HepG2 (cell line): ENCODE measurements around the gene NOL4L. TPM values are rescaled to one million over a fixed set of nuclear protein-coding genes. Genes with fewer than 3 reads are reported as not detected.

Source experiments
- ATAC-seq: fragments of 200-7000 bp; cut with Tn5 transposase; 3 replicates; pipeline ENCODE4 v1.9.1; 2020; ENCODE audit warnings: mild to moderate bottlenecking, moderate library complexity
- BruUV-seq: library from RNA; stranded (reverse); fragments of 400-500 nt; replicated peaks from 2 replicates; lab custom pipeline; 2021; lab: Mats Ljungman, UMichigan
- CTCF ChIA-PET: fragments of 300-600 bp; formaldehyde crosslinking; extraction: SDS; loops from one replicate; lab custom pipeline; 2021; ENCODE audit warnings: low total read pairs, inconsistent platforms, low intra/inter-chr PET ratio; lab: Yijun Ruan, JAX
- POLR2A ChIA-PET: fragments of 350-600 bp; sonication (Branson Sonifier 250); formaldehyde crosslinking; loops from one replicate; lab custom pipeline; 2020; ENCODE audit warnings: antibody characterized with exemption, inconsistent platforms; lab: Yijun Ruan, JAX
- DNase-seq: peaks from one replicate; pipeline ENCODE4 v3.0.0-alpha.2; 2015; ENCODE audit warnings: low spot score
- FAIRE-seq: peaks from 3 replicates; lab custom pipeline; 2011; peaks lifted over from hg19 to GRCh38; lab: Jason Lieb, UNC
- H2AFZ ChIP-seq: one replicate; pipeline ENCODE4 v1.6.1; 2011; ENCODE audit warnings: low read length, inconsistent platforms
- H3K27ac ChIP-seq: fragments of 300-600 bp; 3 replicates; pipeline ENCODE4 v1.8.0; 2011; ENCODE audit warnings: mixed run types, mild to moderate bottlenecking, mixed read lengths, low read length, inconsistent platforms; ENCODE audit not compliant: insufficient read depth; ENCODE audit errors: extremely low read length
- H3K27me3 ChIP-seq, 2 experiments: fragments of 200-600 bp in 1 of 2; 2 replicates in 1 of 2; 3 replicates in 1 of 2; pipeline versions ENCODE4 v1.6.0 to v1.8.0; 2011; ENCODE audit warnings: low read length in 2 of 2, mild to moderate bottlenecking in 2 of 2, moderate library complexity in 2 of 2, inconsistent platforms in 1 of 2; ENCODE audit not compliant: insufficient read depth in 2 of 2, control insufficient read depth in 1 of 2
- H3K36me3 ChIP-seq, 2 experiments: fragments of 200-600 bp in 1 of 2; replicated peaks in 1 of 2; 2 replicates in 1 of 2; 3 replicates in 1 of 2; pipeline versions ENCODE4 v1.5.1 to v1.8.0; 2011; ENCODE audit warnings: low read length in 2 of 2, inconsistent platforms in 1 of 2; ENCODE audit not compliant: insufficient read depth in 2 of 2, control insufficient read depth in 1 of 2
- H3K4me1 ChIP-seq: 2 replicates; pipeline ENCODE4 v1.5.1; 2012; ENCODE audit warnings: low read length, inconsistent platforms; ENCODE audit not compliant: insufficient read depth
- H3K4me2 ChIP-seq: 2 replicates; pipeline ENCODE4 v1.6.0; 2011; ENCODE audit warnings: low read depth, low read length, inconsistent platforms
- H3K4me3 ChIP-seq, 3 experiments: fragments of 200-600 bp in 1 of 3; sonication (generic), shearing (Covaris generic) in 1 of 3; replicated peaks in 1 of 3; 2 replicates each; pipeline ENCODE4 v1.5.1; 2011 to 2016; ENCODE audit warnings: low read length in 3 of 3, inconsistent platforms in 2 of 3, low read depth in 2 of 3, mild to moderate bottlenecking in 2 of 3, control low read depth in 1 of 3, mixed read lengths in 1 of 3; ENCODE audit not compliant: insufficient read depth in 1 of 3
- H3K79me2 ChIP-seq: one replicate; pipeline ENCODE4 v1.6.1; 2011; ENCODE audit warnings: low read length, inconsistent platforms; ENCODE audit not compliant: insufficient read depth
- H3K9ac ChIP-seq: 2 replicates; pipeline ENCODE4 v1.6.0; 2011; ENCODE audit warnings: mild to moderate bottlenecking, low read depth, low read length, inconsistent platforms; ENCODE audit not compliant: insufficient read depth
- H3K9me3 ChIP-seq: 2 replicates; pipeline ENCODE4 v1.5.1; 2012; ENCODE audit warnings: mild to moderate bottlenecking, low read length
- H4K20me1 ChIP-seq: 2 replicates; pipeline ENCODE4 v1.6.0; 2011; ENCODE audit warnings: inconsistent platforms, mild to moderate bottlenecking, low read length, moderate library complexity; ENCODE audit not compliant: insufficient read depth
- CBX5 ChIP-seq: sonication (generic); formaldehyde crosslinking; IDR thresholded peaks from 2 replicates; pipeline ENCODE4 v1.4.0; 2020; ENCODE audit warnings: missing genetic modification reagents, borderline replicate concordance
- ESRRA ChIP-seq: sonication (generic); formaldehyde crosslinking; IDR thresholded peaks from 2 replicates; pipeline ENCODE4 v1.5.1; 2020; ENCODE audit warnings: mild to moderate bottlenecking, low read depth, missing genetic modification reagents
- HNRNPK ChIP-seq: fragments of 200-400 bp; formaldehyde crosslinking; IDR thresholded peaks from 2 replicates; pipeline ENCODE4 v1.6.1; 2018; ENCODE audit warnings: low read length, low read depth, moderate library complexity, mild to moderate bottlenecking; ENCODE audit not compliant: poor library complexity, severe bottlenecking
- POLR2AphosphoS2 ChIP-seq: IDR thresholded peaks from 2 replicates; pipeline ENCODE4 v1.6.1; 2011; ENCODE audit warnings: low read depth, low read length, improper control_type of control experiment
- ZNF3 ChIP-seq: IDR thresholded peaks from 2 replicates; pipeline ENCODE4 v1.7.0; 2017; ENCODE audit warnings: inconsistent platforms
- ZNF768 ChIP-seq: sonication (generic); formaldehyde crosslinking; IDR thresholded peaks from 2 replicates; pipeline ENCODE4 v1.4.0; 2020; ENCODE audit warnings: missing genetic modification reagents
- WGBS: methylation state at CpG from one replicate; pipeline ENCODE4 v1.1.6; 2017; ENCODE audit warnings: low lambda C conversion rate; 5-methylcytosine and 5-hydroxymethylcytosine counted together
- in situ Hi-C: cut with HindIII; loops from 2 replicates; pipeline ENCODE4 v1.10.0; 2017; ENCODE audit warnings: low pct_unique_long_range_greater_than_20kb; ENCODE audit not compliant: extremely low pct_ligation_motif_present
- intact Hi-C: fragments of 100-400 bp; cut with micrococcal nuclease; formaldehyde crosslinking; loops from one replicate; pipeline ENCODE4 v1.10.0; 2022; ENCODE audit not compliant: unreplicated experiment
- polyA plus RNA-seq, 8 experiments: library from polyadenylated mRNA; depleted of rRNA in 3 of 8; stranded (reverse) in 7 of 8; unstranded in 1 of 8; fragments of >200 nt; fragmentation: Illumina TruSeq in 4 of 8; extraction: Trizol in 4 of 8; gene quantifications; 2 replicates each; pipeline versions ENCODE4 v1.2.1 to v1.2.3, GENCODE V29; 2011 to 2016; ENCODE audit warnings: low read depth in 4 of 8, missing spikeins in 1 of 8, mixed read lengths in 1 of 8; ENCODE audit not compliant: insufficient read depth in 1 of 8
- total RNA-seq, 5 experiments: library from RNA; depleted of rRNA; stranded (reverse); fragments of >200 nt; fragmentation: Illumina TruSeq; extraction: Trizol; gene quantifications; 2 replicates each; pipeline ENCODE4 v1.2.3, GENCODE V29; 2016; ENCODE audit warnings: low read depth in 1 of 5

Gene NOL4L
- total and polyA plus RNA-seq, 2 of the 13 experiments (the other 11 are each of a cell fraction or from before 2014, with no cell fraction given) = 16.6 to 35.4 TPM

DNA sequence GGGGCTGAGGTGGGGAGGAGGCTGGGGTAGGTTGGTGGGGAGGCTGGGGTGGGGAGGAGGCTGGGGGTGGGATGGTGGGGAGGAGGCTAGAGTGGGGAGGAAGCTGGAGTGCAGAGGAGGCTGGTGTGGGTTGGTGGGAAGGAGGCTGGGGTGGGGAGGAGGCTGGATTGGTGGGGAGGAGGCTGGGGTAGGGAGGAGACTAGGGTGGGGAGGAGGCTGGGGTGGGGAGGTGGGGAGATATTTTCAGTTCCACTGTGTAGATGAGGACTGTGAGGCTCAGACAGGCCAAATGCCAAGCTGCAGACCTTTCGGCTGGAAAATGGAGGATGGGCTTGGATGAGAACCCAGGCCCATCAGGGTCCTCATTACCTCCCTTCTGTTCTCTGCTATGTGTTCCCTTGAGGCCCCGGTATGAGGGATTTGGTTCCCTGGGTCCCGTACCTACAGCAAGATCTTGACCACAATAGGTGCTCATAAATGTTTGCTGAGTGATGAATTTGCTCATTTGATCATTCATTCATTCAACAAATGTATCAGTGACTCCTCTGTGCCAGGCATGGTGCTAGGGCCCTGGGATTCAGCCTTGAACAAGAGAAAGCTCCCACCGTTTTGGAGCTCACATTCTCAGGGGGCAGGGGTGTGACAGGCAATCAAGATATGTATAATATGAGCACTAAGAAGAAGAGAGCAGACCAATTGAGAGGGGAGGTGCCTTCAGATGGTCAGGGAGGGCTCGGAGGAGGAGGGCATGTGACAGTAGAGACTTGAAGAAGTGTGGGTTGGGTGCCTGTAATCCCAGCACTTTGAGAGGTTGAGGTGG, 36.1 kb upstream of the NOL4L start:
- WGBS = 42% methylated on average over 5 of the region's 5 CpGs

GRCh38 chr20:32619586-32619985, 34.5 kb upstream of the NOL4L start:
- Histone ChIP-seq H3K79me2 (no peaks in the 10 kb centered on the region), H3K9ac (no peak overlapping the region), H3K27me3 (peaks cover 2 to 52% of the 10 kb centered on the region in 2 experiments; a peak in 4 of 5 replicates), H2AFZ (no peak overlapping the region), H3K36me3 (no peaks in the 10 kb centered on the region), H3K9me3 (no peaks in the 10 kb centered on the region), H3K4me1 (peaks cover 23% of the 10 kb centered on the region), H3K27ac (no peak overlapping the region), H4K20me1 (no peaks in the 10 kb centered on the region)
- DNase-seq (no peak), ATAC-seq (no peak), FAIRE-seq (no peak)
- intact Hi-C loops = no loop called here
- in situ Hi-C loops = no loop called here
- no TSS peak for BruUV-seq
- WGBS = 37% methylated on average over 8 of the region's 8 CpGs
- CTCF ChIA-PET = no interaction called here
- TF ChIP-seq ZNF768 (CRISPR knock-in tag) (peak; percentile 72; the same call in 1 of the 2 replicates), POLR2AphosphoS2 (no peak)
- TF ChIP-seq, all 625 proteins: peak for 1
- POLR2A ChIA-PET = no interaction called here
- no peak overlapping the region for H3K4me3 ChIP-seq
- H3K4me2 ChIP-seq = no peak overlapping the region

More for the DNA sequence above, 36.1 kb upstream of the NOL4L start:
- Histone ChIP-seq H3K9me3 (no peaks in the 10 kb centered on the region), H4K20me1 (no peaks in the 10 kb centered on the region), H3K4me2 (no peak overlapping the region), H3K79me2 (no peaks in the 10 kb centered on the region), H3K27ac (no peak overlapping the region), H3K4me3 (no peak overlapping the region), H3K36me3 (no peaks in the 10 kb centered on the region), H3K9ac (no peak overlapping the region), H3K27me3 (peaks cover 2 to 51% of the 10 kb centered on the region in 2 experiments; a peak in 4 of 5 replicates), H2AFZ (no peak overlapping the region), H3K4me1 (peaks cover 26% of the 10 kb centered on the region)
- ChIA-PET POLR2A (no interaction called here), CTCF (no interaction called here)
- FAIRE-seq = no peak
- BruUV-seq = no TSS peak
- in situ Hi-C loops (no loop called here), intact Hi-C loops (no loop called here)
- DNase-seq = no peak
- ATAC-seq = no peak
- TF ChIP-seq HNRNPK = peak; percentile 40
- no peak for TF ChIP-seq CBX5 (CRISPR knock-in tag)
- no peak for TF ChIP-seq ZNF3
- no peak for TF ChIP-seq ESRRA (CRISPR knock-in tag)
